HEK293 (cell line): ENCODE measurements around the gene CEND1.

Experiments
- ZNF473 ChIP-seq: fragments of 450-650 bp; formaldehyde crosslinking; IDR thresholded peaks from 2 replicates; pipeline ENCODE4 v1.5.1; 2017; ENCODE audit warnings: missing biosample characterization, missing genetic modification characterization
- TF ChIP-seq, protein P1 (sequence below): IDR thresholded peaks from 2 replicates; pipeline ENCODE4 v1.6.1; 2011; ENCODE audit warnings: mild to moderate bottlenecking, low read depth, low read length, borderline replicate concordance
- TF ChIP-seq, protein P2 (sequence below): fragments of 450-650 bp; formaldehyde crosslinking; IDR thresholded peaks from 2 replicates; pipeline ENCODE4 v1.5.1; 2016; ENCODE audit warnings: missing biosample characterization, missing genetic modification characterization

DNA sequence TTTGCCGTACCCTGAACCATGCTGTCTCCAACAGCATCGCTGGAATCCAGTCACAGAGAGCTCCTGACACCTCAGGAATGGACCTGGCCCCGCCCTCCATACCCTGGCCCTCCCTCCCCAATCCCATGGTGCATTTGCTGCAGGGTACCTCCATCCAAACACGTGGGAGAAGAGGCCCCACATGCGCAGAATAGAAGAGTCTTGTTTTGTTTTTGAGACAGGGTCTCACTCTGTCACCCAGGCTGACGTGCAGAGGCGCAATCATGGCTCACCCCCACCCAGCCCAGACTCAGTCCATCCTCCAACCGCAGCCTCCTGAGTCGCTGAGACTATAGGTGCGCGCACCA lies 26.5 kb upstream of the CEND1 start:
- TF ChIP-seq, protein P1, sequence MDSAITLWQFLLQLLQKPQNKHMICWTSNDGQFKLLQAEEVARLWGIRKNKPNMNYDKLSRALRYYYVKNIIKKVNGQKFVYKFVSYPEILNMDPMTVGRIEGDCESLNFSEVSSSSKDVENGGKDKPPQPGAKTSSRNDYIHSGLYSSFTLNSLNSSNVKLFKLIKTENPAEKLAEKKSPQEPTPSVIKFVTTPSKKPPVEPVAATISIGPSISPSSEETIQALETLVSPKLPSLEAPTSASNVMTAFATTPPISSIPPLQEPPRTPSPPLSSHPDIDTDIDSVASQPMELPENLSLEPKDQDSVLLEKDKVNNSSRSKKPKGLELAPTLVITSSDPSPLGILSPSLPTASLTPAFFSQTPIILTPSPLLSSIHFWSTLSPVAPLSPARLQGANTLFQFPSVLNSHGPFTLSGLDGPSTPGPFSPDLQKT: no peak
- no peak for TF ChIP-seq ZNF473
- TF ChIP-seq, protein P2, sequence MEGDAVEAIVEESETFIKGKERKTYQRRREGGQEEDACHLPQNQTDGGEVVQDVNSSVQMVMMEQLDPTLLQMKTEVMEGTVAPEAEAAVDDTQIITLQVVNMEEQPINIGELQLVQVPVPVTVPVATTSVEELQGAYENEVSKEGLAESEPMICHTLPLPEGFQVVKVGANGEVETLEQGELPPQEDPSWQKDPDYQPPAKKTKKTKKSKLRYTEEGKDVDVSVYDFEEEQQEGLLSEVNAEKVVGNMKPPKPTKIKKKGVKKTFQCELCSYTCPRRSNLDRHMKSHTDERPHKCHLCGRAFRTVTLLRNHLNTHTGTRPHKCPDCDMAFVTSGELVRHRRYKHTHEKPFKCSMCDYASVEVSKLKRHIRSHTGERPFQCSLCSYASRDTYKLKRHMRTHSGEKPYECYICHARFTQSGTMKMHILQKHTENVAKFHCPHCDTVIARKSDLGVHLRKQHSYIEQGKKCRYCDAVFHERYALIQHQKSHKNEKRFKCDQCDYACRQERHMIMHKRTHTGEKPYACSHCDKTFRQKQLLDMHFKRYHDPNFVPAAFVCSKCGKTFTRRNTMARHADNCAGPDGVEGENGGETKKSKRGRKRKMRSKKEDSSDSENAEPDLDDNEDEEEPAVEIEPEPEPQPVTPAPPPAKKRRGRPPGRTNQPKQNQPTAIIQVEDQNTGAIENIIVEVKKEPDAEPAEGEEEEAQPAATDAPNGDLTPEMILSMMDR (tag by site-specific recombination): no peak
